HCT116 (cell line): ENCODE results near the gene TOR4A. TPM values are rescaled to one million over a fixed set of nuclear protein-coding genes. Genes with fewer than 3 reads are reported as not detected.

ENCODE experiments used
- ATAC-seq: fragments of 200-7000 bp; cut with Tn5 transposase; 2 replicates; pipeline ENCODE4 v1.9.1; 2020; ENCODE audit warnings: mild to moderate bottlenecking, moderate library complexity
- BruUV-seq: library from RNA; stranded (reverse); fragments of 400-500 nt; replicated peaks from 2 replicates; lab custom pipeline; 2021; lab: Mats Ljungman, UMichigan
- CTCF ChIA-PET: fragments of 300-600 bp; sonication (Branson Sonifier 250); formaldehyde crosslinking; loops from one replicate; lab custom pipeline; 2021; ENCODE audit warnings: antibody characterized with exemption; lab: Charles Lee
- POLR2A ChIA-PET: fragments of 300-600, 350-600 bp; sonication (Branson Sonifier 250); formaldehyde crosslinking; loops from one replicate; lab custom pipeline; 2021; ENCODE audit warnings: antibody characterized with exemption; lab: Charles Lee
- RAD21 ChIA-PET, 2 experiments: fragments of 300-600 bp; sonication (Branson Sonifier 250); formaldehyde crosslinking; loops; one replicate each; lab custom pipeline; 2023; ENCODE audit warnings: low total read pairs in 2 of 2; ENCODE audit not compliant: uncharacterized antibody in 2 of 2, unreplicated experiment in 2 of 2, low non-redundant PET in 1 of 2; lab: Charles Lee
- DNase-seq: peaks from one replicate; pipeline ENCODE4 v3.0.0-alpha.2; 2010; ENCODE audit warnings: low read depth, low spot score
- H2AFZ ChIP-seq: fragments of 200-600 bp; shearing (Covaris generic), sonication (generic); 2 replicates; pipeline ENCODE4 v1.6.1; 2017; ENCODE audit warnings: low read depth, mixed run types, mixed read lengths, antibody characterized with exemption, low read length; ENCODE audit not compliant: poor library complexity, severe bottlenecking
- H3K27ac ChIP-seq: 2 replicates; pipeline ENCODE4 v1.5.1; 2012; ENCODE audit warnings: low read depth, low read length
- H3K27me3 ChIP-seq: fragments of 200-600 bp; sonication (generic); 2 replicates; pipeline ENCODE4 v1.6.1; 2016; ENCODE audit warnings: mixed run types, low read length, mixed read lengths; ENCODE audit not compliant: insufficient read depth
- H3K36me3 ChIP-seq, 2 experiments: fragments of 200-500 bp in 1 of 2; fragments of 200-600 bp in 1 of 2; sonication (Bioruptor generic) in 1 of 2; sonication (generic) in 1 of 2; 2 replicates each; pipeline versions ENCODE4 v1.5.1 to v1.6.1; 2014 to 2016; ENCODE audit warnings: low read length in 2 of 2, inconsistent platforms in 1 of 2, mixed read lengths in 1 of 2, mixed run types in 1 of 2; ENCODE audit not compliant: insufficient read depth in 2 of 2, control insufficient read depth in 1 of 2
- H3K4me1 ChIP-seq, 2 experiments: fragments of 200-600 bp in 1 of 2; sonication (generic) in 1 of 2; 2 replicates each; pipeline versions ENCODE4 v1.5.1 to v1.6.1; 2012 to 2017; ENCODE audit warnings: low read length in 2 of 2, inconsistent platforms in 1 of 2, mild to moderate bottlenecking in 1 of 2, mixed read lengths in 1 of 2, mixed run types in 1 of 2, moderate library complexity in 1 of 2; ENCODE audit not compliant: insufficient read depth in 2 of 2, control insufficient read depth in 1 of 2
- H3K4me2 ChIP-seq: fragments of 200-600 bp; sonication (generic); 2 replicates; pipeline ENCODE4 v1.6.1; 2017; ENCODE audit warnings: mixed run types, low read length, mixed read lengths
- H3K4me3 ChIP-seq, 2 experiments: fragments of 200-600 bp in 1 of 2; sonication (generic) in 1 of 2; replicated peaks in 1 of 2; 2 replicates each; pipeline ENCODE4 v1.5.1; 2011 to 2016; ENCODE audit warnings: low read length in 2 of 2, control low read depth in 1 of 2, low read depth in 1 of 2, mild to moderate bottlenecking in 1 of 2, mixed read lengths in 1 of 2, mixed run types in 1 of 2
- H3K79me2 ChIP-seq: fragments of 200-600 bp; sonication (generic); 2 replicates; pipeline ENCODE4 v1.6.1; 2017; ENCODE audit warnings: mild to moderate bottlenecking, mixed run types, low read length, moderate library complexity, mixed read lengths; ENCODE audit not compliant: insufficient read depth
- H3K9ac ChIP-seq: fragments of 200-600 bp; sonication (generic); 2 replicates; pipeline ENCODE4 v1.6.1; 2016; ENCODE audit warnings: low read length, mixed read lengths
- H3K9me2 ChIP-seq: fragments of 200-600 bp; sonication (generic), shearing (Covaris generic); 2 replicates; pipeline ENCODE4 v1.6.1; 2017; ENCODE audit warnings: mixed run types, mild to moderate bottlenecking, moderate library complexity; ENCODE audit not compliant: insufficient read depth
- H3K9me3 ChIP-seq, 2 experiments: fragments of 200-500 bp in 1 of 2; fragments of 200-600 bp in 1 of 2; sonication (Bioruptor generic) in 1 of 2; sonication (generic) in 1 of 2; 2 replicates each; pipeline ENCODE4 v1.6.1; 2014 to 2017; ENCODE audit warnings: low read length in 2 of 2, mixed read lengths in 2 of 2, inconsistent platforms in 1 of 2, low read depth in 1 of 2, mild to moderate bottlenecking in 1 of 2, mixed run types in 1 of 2, moderate library complexity in 1 of 2; ENCODE audit not compliant: control insufficient read depth in 1 of 2, insufficient read depth in 1 of 2
- H4K20me1 ChIP-seq: fragments of 200-600 bp; sonication (generic), shearing (Covaris generic); 2 replicates; pipeline ENCODE4 v1.6.1; 2017; ENCODE audit warnings: mixed run types, mild to moderate bottlenecking, moderate library complexity; ENCODE audit not compliant: insufficient read depth
- CBX3 ChIP-seq: IDR thresholded peaks from 2 replicates; pipeline ENCODE4 v1.6.1; 2012; ENCODE audit warnings: low read depth
- CEBPB ChIP-seq: IDR thresholded peaks from 2 replicates; pipeline ENCODE4 v1.6.1; 2012; ENCODE audit warnings: low read depth
- ELF1 ChIP-seq: IDR thresholded peaks from 2 replicates; pipeline ENCODE4 v1.6.1; 2012; ENCODE audit warnings: low read depth, borderline replicate concordance
- EZH2 ChIP-seq: fragments of 200-600 bp; sonication (generic); IDR thresholded peaks from 2 replicates; pipeline ENCODE4 v1.6.1; 2017; ENCODE audit warnings: antibody characterized with exemption, mixed run types
- EZH2phosphoT487 ChIP-seq: fragments of 200-600 bp; IDR thresholded peaks from 2 replicates; pipeline ENCODE4 v1.6.1; 2018; ENCODE audit warnings: antibody characterized with exemption, borderline replicate concordance
- FOSL1 ChIP-seq: IDR thresholded peaks from 2 replicates; pipeline ENCODE4 v1.6.1; 2012; ENCODE audit warnings: low read depth
- JUND ChIP-seq: IDR thresholded peaks from 2 replicates; pipeline ENCODE4 v1.6.1; 2012
- POLR2AphosphoS5 ChIP-seq: IDR thresholded peaks from 2 replicates; pipeline ENCODE4 v1.6.1; 2011; ENCODE audit warnings: mild to moderate bottlenecking, low read depth, low read length, moderate library complexity
- RAD21 ChIP-seq: IDR thresholded peaks from 2 replicates; pipeline ENCODE4 v1.6.1; 2012; ENCODE audit warnings: low read depth, mild to moderate bottlenecking
- SIN3A ChIP-seq: IDR thresholded peaks from 2 replicates; pipeline ENCODE4 v1.6.1; 2012; ENCODE audit warnings: low read depth
- SRF ChIP-seq: IDR thresholded peaks from 2 replicates; pipeline ENCODE4 v1.6.1; 2012; ENCODE audit warnings: low read depth
- YY1 ChIP-seq: IDR thresholded peaks from 2 replicates; pipeline ENCODE4 v1.6.1; 2011; ENCODE audit warnings: low read length, low read depth, moderate library complexity, mild to moderate bottlenecking; ENCODE audit not compliant: insufficient replicate concordance; ENCODE audit errors: extremely low read depth
- ZFX ChIP-seq: fragments of 450-650 bp; IDR thresholded peaks from 2 replicates; pipeline ENCODE4 v1.6.1; 2017
- ZNF274 ChIP-seq: fragments of 200-500 bp; sonication (Bioruptor generic); IDR thresholded peaks from 2 replicates; pipeline ENCODE4 v1.6.1; 2014; ENCODE audit warnings: mild to moderate bottlenecking, low read depth, low read length, inconsistent platforms
- intact Hi-C: fragments of 100-400 bp; cut with micrococcal nuclease; formaldehyde crosslinking; loops from 2 replicates; pipeline ENCODE4 v1.10.0; 2022
- total RNA-seq: library from RNA; stranded (reverse); gene quantifications from one replicate; pipeline ENCODE4 v1.2.1, GENCODE V29; 2021; ENCODE audit not compliant: unreplicated experiment
- TF ChIP-seq, protein P1 (sequence below): IDR thresholded peaks from 2 replicates; pipeline ENCODE4 v1.6.1; 2012
- TF ChIP-seq, protein P2 (sequence below): IDR thresholded peaks from 2 replicates; pipeline ENCODE4 v1.6.1; 2011; ENCODE audit warnings: mild to moderate bottlenecking, low read length, moderate library complexity; ENCODE audit not compliant: insufficient replicate concordance; ENCODE audit errors: extremely low read depth
- TF ChIP-seq, protein P3 (sequence below): IDR thresholded peaks from 2 replicates; pipeline ENCODE4 v1.6.1; 2012
- TF ChIP-seq, protein P4 (sequence below), 3 experiments: fragments of 200-600 bp in 1 of 3; sonication (generic) in 1 of 3; IDR thresholded peaks in 2 of 3; conservative IDR thresholded peaks in 1 of 3; 2 replicates each; pipeline ENCODE4 v1.5.1; 2012 to 2017; ENCODE audit warnings: low read depth in 2 of 3, low read length in 2 of 3, antibody characterized with exemption in 1 of 3, borderline replicate concordance in 1 of 3, control low read depth in 1 of 3, mild to moderate bottlenecking in 1 of 3, mixed read lengths in 1 of 3, mixed run types in 1 of 3, moderate library complexity in 1 of 3; ENCODE audit not compliant: insufficient read depth in 1 of 3

Gene TOR4A
- total RNA-seq, 1 experiment from 2014 or later, result 34.0 TPM

DNA sequence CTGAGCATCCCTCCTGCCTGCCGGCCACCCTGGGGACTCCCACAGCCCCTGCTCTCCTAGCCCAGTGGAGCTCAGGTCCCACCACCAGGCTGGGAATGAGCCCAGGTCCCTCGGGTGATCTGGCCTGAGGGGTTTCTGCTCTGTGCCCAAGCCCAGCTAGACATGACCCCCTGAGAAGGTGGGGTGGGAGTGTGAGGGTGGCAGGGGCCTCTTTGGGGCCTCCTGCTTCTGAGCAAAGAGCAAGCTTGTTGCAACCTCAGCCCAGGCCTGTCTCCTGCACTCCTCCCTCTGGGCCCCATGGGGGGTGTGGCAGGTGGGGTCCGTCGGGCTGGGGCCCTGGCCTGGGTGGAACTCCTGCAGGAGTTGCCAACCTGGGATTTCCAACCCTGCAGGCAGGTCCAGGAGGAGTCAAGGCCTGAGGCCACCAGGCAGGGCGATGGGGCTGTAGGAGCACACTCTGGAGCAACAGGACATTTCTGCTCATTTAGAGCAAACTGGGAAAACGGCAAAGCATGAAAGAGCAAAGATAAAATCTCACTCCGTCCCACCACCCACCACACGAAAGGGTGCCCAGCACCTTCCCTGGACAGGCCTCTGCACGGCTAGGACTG is 35.9 kb downstream of the TOR4A start (continued):
- TF ChIP-seq, protein P1, sequence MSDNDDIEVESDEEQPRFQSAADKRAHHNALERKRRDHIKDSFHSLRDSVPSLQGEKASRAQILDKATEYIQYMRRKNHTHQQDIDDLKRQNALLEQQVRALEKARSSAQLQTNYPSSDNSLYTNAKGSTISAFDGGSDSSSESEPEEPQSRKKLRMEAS, result no peak
- TF ChIP-seq RAD21 (no peak), ELF1 (no peak), CEBPB (no peak), JUND (no peak), FOSL1 (no peak), EZH2 (no peak), POLR2AphosphoS5 (no peak), ZFX (no peak)

DNA sequence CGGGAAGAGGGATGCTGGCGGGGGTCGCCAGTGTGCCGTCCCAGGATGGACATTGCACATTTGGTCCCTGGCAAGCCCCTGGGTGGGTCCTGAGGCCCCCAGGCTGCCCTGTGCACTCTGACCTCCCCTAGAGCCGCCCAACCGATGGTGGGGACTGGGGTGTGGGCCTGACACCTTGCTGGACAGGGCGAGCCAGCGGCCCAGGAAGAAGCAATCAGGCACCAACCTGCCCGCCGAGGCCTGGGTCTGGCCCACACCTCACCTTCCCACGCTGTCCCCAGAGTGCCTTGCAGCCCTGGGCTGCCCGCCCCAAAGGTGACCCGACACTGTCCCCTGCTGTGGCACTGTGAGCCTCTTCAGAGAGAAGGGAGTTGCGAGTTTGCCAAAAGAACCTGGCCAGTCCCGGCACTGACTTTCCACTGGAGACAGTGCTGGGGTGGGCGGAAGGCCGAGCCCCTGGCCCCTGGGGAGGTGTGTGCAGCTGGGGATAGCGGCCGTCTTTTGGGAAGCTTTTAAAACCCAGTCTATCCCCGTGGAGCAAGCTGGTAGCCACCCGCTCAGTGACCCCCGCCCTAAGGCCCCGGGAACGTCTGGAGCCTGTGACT is 36.5 kb downstream of the TOR4A start:
- RAD21 ChIA-PET, result no interaction called here
- Histone ChIP-seq H4K20me1 (no peaks in the 10 kb centered on the region), H3K36me3 (no peaks in the 10 kb centered on the region), H3K27me3 (no peaks in the 10 kb centered on the region), H3K4me1 (peaks cover 34 to 57% of the 10 kb centered on the region in 2 experiments), H3K9me3 (no peaks in the 10 kb centered on the region), H3K9me2 (no peaks in the 10 kb centered on the region), H3K9ac (no peak overlapping the region), H2AFZ (no peak overlapping the region), H3K4me2 (no peak overlapping the region), H3K79me2 (no peaks in the 10 kb centered on the region), H3K27ac (no peak overlapping the region), H3K4me3 (no peak overlapping the region)
- intact Hi-C loops, result no loop called here
- no peak for DNase-seq
- CTCF ChIA-PET, result interaction anchor here (2.2 kb wide), 1 partner anchor 12 kb away, joined by 5 read pairs; the partner anchor contains the start of gene NRARP
- ATAC-seq, result no peak
- POLR2A ChIA-PET, result no interaction called here
- TF ChIP-seq ZNF274 (no peak), YY1 (no peak), SIN3A (no peak), CBX3 (no peak), SRF (no peak), POLR2AphosphoS5 (no peak), EZH2phosphoT487 (no peak), RAD21 (no peak), ZFX (no peak)
- TF ChIP-seq, protein P2, sequence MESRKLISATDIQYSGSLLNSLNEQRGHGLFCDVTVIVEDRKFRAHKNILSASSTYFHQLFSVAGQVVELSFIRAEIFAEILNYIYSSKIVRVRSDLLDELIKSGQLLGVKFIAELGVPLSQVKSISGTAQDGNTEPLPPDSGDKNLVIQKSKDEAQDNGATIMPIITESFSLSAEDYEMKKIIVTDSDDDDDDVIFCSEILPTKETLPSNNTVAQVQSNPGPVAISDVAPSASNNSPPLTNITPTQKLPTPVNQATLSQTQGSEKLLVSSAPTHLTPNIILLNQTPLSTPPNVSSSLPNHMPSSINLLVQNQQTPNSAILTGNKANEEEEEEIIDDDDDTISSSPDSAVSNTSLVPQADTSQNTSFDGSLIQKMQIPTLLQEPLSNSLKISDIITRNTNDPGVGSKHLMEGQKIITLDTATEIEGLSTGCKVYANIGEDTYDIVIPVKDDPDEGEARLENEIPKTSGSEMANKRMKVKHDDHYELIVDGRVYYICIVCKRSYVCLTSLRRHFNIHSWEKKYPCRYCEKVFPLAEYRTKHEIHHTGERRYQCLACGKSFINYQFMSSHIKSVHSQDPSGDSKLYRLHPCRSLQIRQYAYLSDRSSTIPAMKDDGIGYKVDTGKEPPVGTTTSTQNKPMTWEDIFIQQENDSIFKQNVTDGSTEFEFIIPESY, result no peak
- TF ChIP-seq, protein P3, sequence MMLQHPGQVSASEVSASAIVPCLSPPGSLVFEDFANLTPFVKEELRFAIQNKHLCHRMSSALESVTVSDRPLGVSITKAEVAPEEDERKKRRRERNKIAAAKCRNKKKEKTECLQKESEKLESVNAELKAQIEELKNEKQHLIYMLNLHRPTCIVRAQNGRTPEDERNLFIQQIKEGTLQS, result no peak
- TF ChIP-seq, protein P4, sequence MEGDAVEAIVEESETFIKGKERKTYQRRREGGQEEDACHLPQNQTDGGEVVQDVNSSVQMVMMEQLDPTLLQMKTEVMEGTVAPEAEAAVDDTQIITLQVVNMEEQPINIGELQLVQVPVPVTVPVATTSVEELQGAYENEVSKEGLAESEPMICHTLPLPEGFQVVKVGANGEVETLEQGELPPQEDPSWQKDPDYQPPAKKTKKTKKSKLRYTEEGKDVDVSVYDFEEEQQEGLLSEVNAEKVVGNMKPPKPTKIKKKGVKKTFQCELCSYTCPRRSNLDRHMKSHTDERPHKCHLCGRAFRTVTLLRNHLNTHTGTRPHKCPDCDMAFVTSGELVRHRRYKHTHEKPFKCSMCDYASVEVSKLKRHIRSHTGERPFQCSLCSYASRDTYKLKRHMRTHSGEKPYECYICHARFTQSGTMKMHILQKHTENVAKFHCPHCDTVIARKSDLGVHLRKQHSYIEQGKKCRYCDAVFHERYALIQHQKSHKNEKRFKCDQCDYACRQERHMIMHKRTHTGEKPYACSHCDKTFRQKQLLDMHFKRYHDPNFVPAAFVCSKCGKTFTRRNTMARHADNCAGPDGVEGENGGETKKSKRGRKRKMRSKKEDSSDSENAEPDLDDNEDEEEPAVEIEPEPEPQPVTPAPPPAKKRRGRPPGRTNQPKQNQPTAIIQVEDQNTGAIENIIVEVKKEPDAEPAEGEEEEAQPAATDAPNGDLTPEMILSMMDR (IDR thresholded peaks at IDR 0.05 in 2 of 3, conservative IDR thresholded peaks at IDR 0.05 in 1 of 3; ENCODE audit: borderline replicate concordance in 1 of 3, insufficient read depth in 1 of 3, low read depth in 2 of 3, low read length in 2 of 3), result no peak
- TF ChIP-seq, all 23 proteins: peak for 0
- no TSS peak for BruUV-seq
